GM19372 (cell line): Measurements from ENCODE around the gene RMC1.

ENCODE experiments used
- ATAC-seq: cut with Tn5 transposase; IDR thresholded peaks from one replicate; pipeline ENCODE4 v1.9.1; 2021; ENCODE audit warnings: mild to moderate bottlenecking, low read depth, moderate library complexity; ENCODE audit not compliant: unreplicated experiment

Gene RMC1

GRCh38 chr18:23578067-23578701 lies 74.9 kb downstream of the RMC1 start:
- ATAC-seq: no peak

GRCh38 chr18:23578891-23579653 lies 75.8 kb downstream of the RMC1 start:
- ATAC-seq: no peak

- no peak for ATAC-seq
Observed at GRCh38 chr18:23580677-23581367, 77.5 kb downstream of the RMC1 start.
